Renal pelvis (tissue), 4 donors: Measurements from ENCODE around the gene IL22RA1. TPM values are rescaled to one million over a fixed set of nuclear protein-coding genes. Genes with fewer than 3 reads are reported as not detected.

Experiments
- DNase-seq: peaks from one replicate; pipeline ENCODE4 v3.0.0-alpha.2; 2013
- polyA plus RNA-seq, 3 donors: library from polyadenylated mRNA; unstranded; fragments of 120-200 nt; gene quantifications; one replicate each; pipeline ENCODE4 v1.2.1, GENCODE V29; 2013; ENCODE audit not compliant: insufficient read length in 3 of 3

The IL22RA1 gene
- polyA plus RNA-seq, 3 donors: 4.6 to 5.4 (median 4.7) TPM

DNA sequence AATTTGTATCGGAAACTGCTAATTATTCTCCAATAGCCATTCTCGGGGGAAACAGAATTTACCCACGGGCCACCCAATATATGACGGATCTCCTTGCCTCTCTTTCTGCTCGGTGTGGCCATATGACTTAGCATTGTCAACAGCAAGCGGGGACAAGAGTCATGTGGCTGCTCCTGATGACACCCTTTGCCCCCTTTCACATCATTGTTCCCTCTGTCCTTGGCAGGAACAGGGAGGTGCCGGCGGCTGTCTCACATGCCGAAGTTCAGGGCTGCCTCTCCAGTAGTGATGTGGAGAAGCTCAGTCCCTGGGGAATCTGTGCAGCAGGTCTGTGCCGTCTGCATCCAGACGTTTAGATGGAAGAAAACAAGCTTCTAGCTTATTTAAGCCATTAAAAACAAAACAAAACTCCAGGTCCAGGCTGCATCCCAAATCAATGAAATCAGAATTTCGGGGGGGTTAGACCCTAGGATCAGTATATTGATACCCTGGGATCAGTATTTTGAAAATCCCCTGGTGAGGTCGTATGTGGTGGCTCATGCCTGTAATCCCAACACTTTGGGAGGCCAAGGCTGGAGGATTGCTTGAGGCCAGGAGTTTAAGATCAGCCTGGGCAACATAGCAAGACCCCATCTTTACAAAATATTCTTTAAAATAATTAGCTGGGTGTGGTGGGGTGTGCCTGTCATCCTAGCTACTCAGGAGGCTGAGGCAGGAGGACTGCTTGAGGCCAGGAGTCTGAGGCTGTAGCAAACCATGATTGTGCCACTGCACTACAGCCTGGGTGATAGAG is 41.8 kb downstream of the IL22RA1 start:
- no peak for DNase-seq

DNA sequence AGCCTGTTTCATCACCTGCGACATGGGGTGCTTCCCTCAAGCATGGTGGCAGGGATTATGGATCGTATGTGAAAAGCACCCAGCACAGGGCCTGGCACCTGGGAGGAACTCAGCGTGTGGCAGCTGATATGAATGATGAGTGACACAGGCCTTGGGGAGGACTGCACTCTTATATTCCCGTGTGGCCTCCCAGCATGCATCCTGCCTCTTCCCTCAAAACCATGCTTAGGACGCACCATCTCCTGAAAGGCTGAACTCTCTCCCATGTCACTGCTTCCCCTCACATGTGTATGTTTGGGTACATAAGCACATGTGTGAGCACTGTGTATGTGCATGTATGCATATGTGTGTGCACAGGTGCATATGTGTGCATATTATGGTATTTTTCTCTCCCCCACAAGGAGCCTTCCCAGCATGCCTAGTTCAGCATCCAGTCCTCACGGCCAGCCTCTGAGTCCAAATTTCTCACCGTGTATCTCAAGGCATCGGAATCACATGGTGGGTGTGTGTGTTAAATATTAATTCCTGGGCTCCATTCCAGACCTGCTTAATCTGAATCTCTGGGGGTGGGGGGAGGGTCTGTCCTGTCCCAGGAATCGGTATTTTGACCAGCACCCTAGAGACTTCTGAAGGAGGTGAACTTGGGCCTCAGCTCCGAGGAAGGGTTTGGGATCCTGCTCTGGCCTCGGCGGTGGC is 43.8 kb downstream of the IL22RA1 start:
- DNase-seq: no peak

DNA sequence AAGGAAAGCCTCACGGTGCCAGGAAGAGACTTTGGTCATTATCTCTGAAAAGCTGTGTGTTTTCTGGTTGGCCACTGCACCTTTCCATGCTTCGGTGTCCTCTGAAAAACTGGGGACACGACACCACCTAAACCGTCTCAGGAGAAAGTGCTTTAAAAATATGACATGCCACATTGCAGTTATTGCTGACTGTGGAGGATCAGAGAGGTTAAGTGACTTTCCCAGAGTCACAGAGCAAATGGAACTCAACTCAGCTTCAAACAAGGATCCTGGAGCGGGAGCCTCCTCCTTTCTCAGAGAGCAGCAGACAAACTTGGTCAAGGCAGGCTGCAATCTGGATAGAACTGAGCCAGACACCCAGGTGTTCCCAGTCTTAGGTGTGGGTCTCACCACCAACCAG is 44.8 kb downstream of the IL22RA1 start:
- no peak for DNase-seq

DNA sequence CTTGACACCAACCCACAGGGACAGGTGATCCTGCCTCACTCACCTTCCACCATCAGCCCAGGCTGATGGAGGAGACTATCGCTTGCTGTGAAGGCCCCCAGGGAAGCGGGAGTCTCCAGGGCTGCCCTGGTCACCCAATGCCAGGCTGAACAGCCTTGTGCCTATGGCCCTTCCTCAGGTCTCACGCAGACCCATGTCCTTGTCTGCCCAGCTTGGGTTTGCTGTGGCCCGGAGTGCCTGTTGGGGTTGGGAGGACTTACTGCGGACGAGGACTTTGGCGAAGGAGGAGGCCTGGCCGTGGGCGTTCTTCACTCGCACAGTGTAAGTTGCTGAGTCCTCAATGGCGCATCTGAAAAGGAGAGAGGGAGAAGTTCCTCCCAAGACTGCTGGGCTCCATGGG is 45.3 kb downstream of the IL22RA1 start:
- no peak for DNase-seq

DNA sequence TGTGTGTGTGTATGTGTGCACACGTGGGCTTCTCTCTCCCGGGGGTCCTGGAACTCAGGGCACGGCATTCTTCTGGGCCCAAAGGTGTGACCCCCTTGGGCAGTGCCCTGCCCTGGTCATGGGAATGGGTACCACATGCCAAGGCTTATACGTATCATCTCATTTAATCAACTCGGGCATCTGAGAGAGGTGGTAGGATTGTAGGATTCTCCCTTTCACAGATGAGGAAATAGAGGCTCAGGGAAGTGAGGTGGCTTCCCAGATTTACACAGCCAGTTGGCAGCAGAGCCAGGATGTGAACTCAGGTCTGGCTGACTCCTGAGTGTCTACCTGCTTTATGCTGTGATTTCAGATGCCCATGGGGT is 46.2 kb downstream of the IL22RA1 start:
- DNase-seq: no peak

GRCh38 chr1:24096009-24096738 is 46.8 kb downstream of the IL22RA1 start:
- no peak for DNase-seq

DNA sequence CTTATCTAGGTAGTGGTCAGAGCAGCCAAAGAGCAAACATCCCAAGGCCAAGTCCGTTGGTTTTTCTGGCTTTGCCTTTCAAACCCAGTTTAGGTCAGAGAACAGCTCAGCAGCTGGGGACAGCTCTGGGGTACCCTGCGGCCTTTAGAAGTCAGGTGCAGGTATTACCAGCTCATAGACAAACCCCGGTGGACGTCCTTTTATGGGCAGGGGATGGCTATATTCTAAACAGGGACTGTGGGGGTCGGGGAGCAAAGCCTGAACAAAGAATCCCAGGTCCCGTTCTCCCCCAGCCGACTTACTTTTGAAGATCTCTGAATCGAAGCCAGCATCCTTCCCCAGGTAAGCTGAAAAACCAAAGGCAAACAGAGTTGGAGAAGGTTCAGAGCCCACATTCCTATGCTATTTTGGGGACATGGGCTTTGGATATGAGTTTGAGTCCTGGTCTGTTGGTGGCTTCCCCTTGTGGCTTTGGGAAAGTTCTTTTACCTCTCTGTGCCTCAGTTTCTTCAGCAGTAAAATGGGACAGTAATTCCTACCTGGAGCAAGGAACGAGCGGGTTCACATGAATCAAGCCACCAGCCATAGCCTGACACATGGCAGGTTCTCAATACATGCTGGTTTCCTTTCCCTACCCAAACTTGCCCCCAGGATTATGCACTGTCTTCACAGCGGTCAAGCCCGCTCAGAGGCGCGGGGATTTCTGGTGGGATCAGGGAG is 47.6 kb downstream of the IL22RA1 start:
- no peak for DNase-seq

- DNase-seq: no peak
Observed at GRCh38 chr1:24094554-24094953, 48.4 kb downstream of the IL22RA1 start.

- DNase-seq: no peak
Observed at GRCh38 chr1:24093732-24094131, 49.2 kb downstream of the IL22RA1 start.

GRCh38 chr1:24092979-24093378 is 50.0 kb downstream of the IL22RA1 start:
- no peak for DNase-seq

DNA sequence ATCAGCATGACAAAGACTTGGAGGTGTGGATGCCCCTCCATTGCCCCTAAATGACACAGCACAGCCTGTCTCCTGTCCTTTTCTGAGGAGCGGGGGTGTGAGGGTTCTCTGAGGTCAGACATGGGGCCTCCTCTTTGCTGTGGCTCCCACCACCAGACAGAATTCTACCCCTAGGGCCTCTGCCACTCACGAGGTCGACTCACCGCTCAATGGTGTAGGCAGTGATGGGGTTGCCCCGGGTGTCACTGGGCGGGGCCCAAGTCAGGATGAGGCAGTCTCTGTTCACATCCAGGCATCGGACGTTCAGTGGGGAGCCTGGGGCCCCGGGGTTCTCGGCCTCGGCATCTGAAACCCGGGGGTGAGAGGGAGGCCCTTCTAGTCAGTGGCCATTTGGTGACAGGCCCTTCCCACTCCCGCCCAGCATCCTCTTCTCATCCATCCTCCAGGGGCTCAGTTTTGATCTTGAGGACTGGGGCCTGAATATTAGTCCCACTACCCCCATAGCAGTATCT is 50.9 kb downstream of the IL22RA1 start:
- no peak for DNase-seq

DNA sequence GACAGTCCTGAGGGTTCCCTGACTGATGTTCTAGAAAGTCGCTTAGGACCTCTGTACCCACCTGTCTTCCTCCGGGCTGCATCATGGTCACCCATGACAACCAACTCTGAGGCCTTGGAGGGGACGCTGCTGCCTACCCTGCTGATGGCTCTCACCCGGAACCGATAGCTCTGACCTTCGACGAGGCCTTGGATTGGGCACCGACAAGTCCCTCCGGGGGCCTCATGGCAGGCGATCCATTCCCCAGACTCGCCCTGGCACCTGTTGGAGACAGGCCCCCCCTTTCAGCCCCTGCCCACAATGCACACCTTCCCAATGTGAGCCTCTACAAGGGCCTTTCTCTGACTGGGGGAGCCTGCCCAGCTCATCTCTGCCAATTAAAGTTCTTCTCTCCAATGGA is 52.2 kb downstream of the IL22RA1 start:
- DNase-seq: no peak

DNA sequence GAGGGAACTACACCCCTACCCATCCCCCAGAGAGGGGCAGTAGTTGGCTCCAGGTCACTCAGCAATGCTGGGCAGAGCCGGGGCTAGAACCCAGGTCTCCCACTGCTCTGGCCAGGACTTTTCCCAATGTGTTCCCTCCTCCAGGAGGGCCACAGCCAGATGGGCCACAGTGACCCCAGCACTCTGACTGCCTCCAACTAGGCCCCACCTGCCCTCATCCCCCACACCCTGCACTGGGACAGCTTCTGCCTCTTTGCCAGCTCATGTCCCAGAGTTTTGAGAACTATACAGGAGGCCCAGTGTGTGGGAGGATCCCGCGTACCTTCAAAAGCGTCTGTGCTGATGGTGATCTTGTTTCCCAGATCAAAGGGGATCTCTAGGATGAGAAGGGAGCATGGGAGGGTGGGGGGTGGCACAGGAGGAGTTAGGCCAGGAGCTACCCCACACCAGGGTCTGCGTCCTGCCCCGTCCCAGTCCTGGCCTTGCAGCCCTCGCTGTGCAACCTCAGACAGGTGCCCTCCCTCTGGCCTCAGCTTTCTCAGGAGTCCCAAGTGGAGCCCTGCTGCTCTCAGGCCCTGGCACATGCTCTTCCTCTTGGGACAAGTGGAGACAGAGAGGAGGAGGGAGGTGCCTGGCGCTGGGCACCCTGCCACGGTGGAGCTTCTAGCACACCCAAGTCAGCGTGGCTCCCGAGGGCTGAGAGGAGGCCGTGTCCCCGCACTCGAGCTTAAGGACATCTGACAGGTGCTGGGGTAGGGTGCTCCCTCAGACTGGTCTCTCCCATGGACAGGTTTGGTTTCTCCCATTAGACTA is 53.0 kb downstream of the IL22RA1 start:
- DNase-seq: peak; percentile 61

GRCh38 chr1:24089027-24089742 is 53.8 kb downstream of the IL22RA1 start:
- no peak for DNase-seq

DNA sequence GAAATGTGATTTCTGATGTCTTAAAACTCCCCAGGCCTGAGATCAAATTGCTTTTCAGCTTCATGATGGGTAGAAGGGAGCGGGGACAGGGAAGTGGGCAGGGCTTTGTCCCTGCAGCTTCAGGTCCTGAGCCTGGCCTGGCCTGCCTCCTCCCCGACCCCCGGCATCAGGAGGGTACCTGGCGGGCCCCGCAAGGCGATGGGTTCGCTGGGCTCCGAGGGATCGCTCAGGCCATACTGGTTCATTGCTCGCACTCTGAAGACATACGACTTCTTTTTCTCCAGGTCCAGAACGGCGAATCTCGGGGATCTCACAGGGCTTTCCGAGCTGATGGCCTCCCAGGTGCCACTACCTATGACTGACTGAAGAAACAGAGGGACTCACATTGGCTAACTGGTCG is 56.5 kb downstream of the IL22RA1 start:
- no peak for DNase-seq

DNA sequence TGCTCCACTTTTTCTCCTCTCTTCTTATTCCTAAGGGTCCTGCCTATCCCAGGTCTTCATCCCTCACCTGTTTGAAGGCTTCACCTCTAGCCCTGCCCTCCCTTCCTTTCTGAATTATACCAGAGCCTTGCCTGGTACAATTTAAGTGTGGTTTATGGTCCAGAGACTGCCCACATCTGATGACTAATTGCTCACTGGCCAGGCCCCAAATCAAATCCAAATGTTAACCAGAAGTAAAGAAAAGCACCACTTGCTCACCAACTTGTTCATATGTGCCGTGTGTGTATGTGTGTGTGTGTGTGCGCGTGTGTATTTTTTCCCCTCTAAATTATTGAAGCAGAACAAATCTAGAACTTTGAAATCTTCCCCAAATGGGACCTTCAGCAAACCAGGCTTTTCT is 57.4 kb downstream of the IL22RA1 start:
- no peak for DNase-seq

- no peak for DNase-seq
Observed at GRCh38 chr1:24085007-24085406, 57.9 kb downstream of the IL22RA1 start.

- DNase-seq: no peak
Observed at GRCh38 chr1:24084050-24084449, 58.9 kb downstream of the IL22RA1 start.

DNA sequence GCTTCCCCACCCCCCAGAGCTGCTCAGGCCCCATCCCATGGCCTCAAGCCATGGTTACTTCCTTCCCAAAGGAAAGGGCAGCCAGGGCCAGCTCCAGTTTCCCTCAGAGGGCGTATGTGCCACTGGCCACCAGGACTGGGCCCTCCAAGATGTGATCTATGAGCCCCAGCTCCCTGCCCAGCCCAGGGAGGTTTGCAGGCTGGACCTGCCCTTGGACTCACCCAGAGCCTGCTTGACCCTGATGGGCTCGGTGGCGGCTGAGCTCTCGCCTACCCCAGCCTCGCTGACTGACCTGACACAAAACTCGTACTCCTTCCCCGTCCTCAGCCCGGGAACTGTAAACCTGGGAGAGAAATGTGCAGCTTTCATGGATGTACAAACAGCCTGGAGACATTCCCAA is 60.6 kb downstream of the IL22RA1 start:
- DNase-seq: no peak

GRCh38 chr1:24081190-24081589 is 61.8 kb downstream of the IL22RA1 start:
- no peak for DNase-seq
